GM23248 (cell line): ENCODE data around the gene PXDN.

ENCODE experiments used
- EZH2 ChIP-seq: fragments of 200-600 bp; sonication (generic); IDR thresholded peaks from 2 replicates; pipeline ENCODE4 v1.6.1; 2018; ENCODE audit warnings: antibody characterized with exemption, mild to moderate bottlenecking; ENCODE audit not compliant: insufficient read depth, poor library complexity, severe bottlenecking
- EZH2phosphoT487 ChIP-seq: fragments of 200-600 bp; sonication (generic); IDR thresholded peaks from 2 replicates; pipeline ENCODE4 v1.6.1; 2018; ENCODE audit warnings: antibody characterized with exemption, moderate library complexity, mild to moderate bottlenecking, low read depth; ENCODE audit not compliant: insufficient read depth

GRCh38 chr2:1758774-1759610 lies 14.7 kb upstream of the PXDN start:
- TF ChIP-seq EZH2 (no peak), EZH2phosphoT487 (no peak)
